Measurements from ENCODE around the gene NEUROD6.

GRCh38 chr7:31311552-31311951, 29.0 kb downstream of the NEUROD6 start:
- TF ChIP-seq EZH2phosphoT487 (conservative IDR thresholded peaks at IDR 0.05; ENCODE audit: low read length) (no peak), CTCF (IDR thresholded peaks at IDR 0.05; ENCODE audit: insufficient read depth, low read length, poor library complexity, severe bottlenecking) (no peak)

All from SU-DHL-6 (cell line).